ENCODE results near the gene GMEB1.

- TF ChIP-seq GATA2 (IDR thresholded peaks at IDR 0.05; ENCODE audit: low read depth, low read length) = no peak; the same call in 1 of the 2 replicates
- TF ChIP-seq GATA3 (IDR thresholded peaks at IDR 0.05; ENCODE audit: low read depth, low read length) = no peak
Observed at GRCh38 chr1:28642056-28642846, 26.3 kb upstream of the GMEB1 start.

All from SH-SY5Y (cell line).